DMS114 treated with DMSO at 0.1 percent for 48 hours (cell line): ENCODE results near the gene ZWILCH.

ENCODE experiments used
- DNase-seq: peaks from one replicate; lab custom pipeline; 2025; ENCODE audit not compliant: unreplicated experiment; lab: John Stamatoyannopoulos, UW

ZWILCH gene

GRCh38 chr15:66542896-66543295, 37.8 kb downstream of the ZWILCH start:
- DNase-seq = no peak

- DNase-seq = no peak
Measured at GRCh38 chr15:66545255-66545654, 40.1 kb downstream of the ZWILCH start.

GRCh38 chr15:66555685-66556084, 50.6 kb downstream of the ZWILCH start:
- DNase-seq = no peak

GRCh38 chr15:66558271-66558670, 53.1 kb downstream of the ZWILCH start:
- no peak for DNase-seq

GRCh38 chr15:66560856-66561525, 55.9 kb downstream of the ZWILCH start:
- no peak for DNase-seq

- DNase-seq = no peak
Measured at GRCh38 chr15:66563126-66563525, 58.0 kb downstream of the ZWILCH start.

GRCh38 chr15:66563566-66564110, 58.5 kb downstream of the ZWILCH start:
- no peak for DNase-seq

GRCh38 chr15:66564136-66565041, 59.3 kb downstream of the ZWILCH start:
- DNase-seq = no peak

GRCh38 chr15:66565141-66565641, 60.1 kb downstream of the ZWILCH start:
- DNase-seq = no peak

- DNase-seq = no peak
Measured at GRCh38 chr15:66565741-66566144, 60.6 kb downstream of the ZWILCH start, which contains the start of gene LCTL. LCTL (minus strand) TSS chr15:66565998; CDS start chr15:66565365, 633 bp downstream.

- DNase-seq = peak; percentile 49
Measured at GRCh38 chr15:66566963-66567531, 61.9 kb downstream of the ZWILCH start.

- no peak for DNase-seq
Measured at GRCh38 chr15:66567897-66568296, 62.8 kb downstream of the ZWILCH start.

- DNase-seq = no peak
Measured at GRCh38 chr15:66569461-66570137, 64.5 kb downstream of the ZWILCH start.

- DNase-seq = no peak
Measured at GRCh38 chr15:66570327-66570726, 65.2 kb downstream of the ZWILCH start.

GRCh38 chr15:66570842-66571478, 65.8 kb downstream of the ZWILCH start:
- no peak for DNase-seq

GRCh38 chr15:66572146-66572545, 67.0 kb downstream of the ZWILCH start:
- no peak for DNase-seq

GRCh38 chr15:66573348-66573718, 68.2 kb downstream of the ZWILCH start:
- DNase-seq = no peak

- no peak for DNase-seq
Measured at GRCh38 chr15:66573719-66574595, 68.8 kb downstream of the ZWILCH start.

- no peak for DNase-seq
Measured at GRCh38 chr15:66574596-66574950, 69.4 kb downstream of the ZWILCH start.
